OCI-M2 (cell line): Measurements from ENCODE around the gene TMEM89.

ENCODE experiments used
- DNase-seq: peaks from one replicate; lab custom pipeline; 2025; ENCODE audit not compliant: unreplicated experiment; lab: John Stamatoyannopoulos, UW

The TMEM89 gene

DNA sequence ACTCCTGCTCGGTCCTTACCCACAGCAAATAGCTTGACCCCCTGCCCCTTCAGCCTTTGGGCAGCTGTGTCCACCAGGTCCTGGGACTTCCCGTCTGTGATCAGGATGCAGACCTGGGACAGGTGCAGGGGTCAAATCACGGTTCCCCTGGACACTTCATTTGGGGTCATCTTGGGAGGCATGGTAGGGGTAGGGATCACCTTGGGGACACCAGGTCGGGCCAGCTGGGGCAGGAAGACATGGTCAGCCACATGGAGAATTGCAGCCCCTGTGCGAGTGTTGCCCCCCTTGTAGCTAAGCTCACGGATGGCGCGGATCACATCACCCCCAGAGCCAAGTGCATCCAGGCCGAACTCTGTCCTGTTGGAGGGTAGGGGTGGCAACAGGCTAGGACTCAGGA lies 28.2 kb downstream of the TMEM89 start:
- no peak for DNase-seq

DNA sequence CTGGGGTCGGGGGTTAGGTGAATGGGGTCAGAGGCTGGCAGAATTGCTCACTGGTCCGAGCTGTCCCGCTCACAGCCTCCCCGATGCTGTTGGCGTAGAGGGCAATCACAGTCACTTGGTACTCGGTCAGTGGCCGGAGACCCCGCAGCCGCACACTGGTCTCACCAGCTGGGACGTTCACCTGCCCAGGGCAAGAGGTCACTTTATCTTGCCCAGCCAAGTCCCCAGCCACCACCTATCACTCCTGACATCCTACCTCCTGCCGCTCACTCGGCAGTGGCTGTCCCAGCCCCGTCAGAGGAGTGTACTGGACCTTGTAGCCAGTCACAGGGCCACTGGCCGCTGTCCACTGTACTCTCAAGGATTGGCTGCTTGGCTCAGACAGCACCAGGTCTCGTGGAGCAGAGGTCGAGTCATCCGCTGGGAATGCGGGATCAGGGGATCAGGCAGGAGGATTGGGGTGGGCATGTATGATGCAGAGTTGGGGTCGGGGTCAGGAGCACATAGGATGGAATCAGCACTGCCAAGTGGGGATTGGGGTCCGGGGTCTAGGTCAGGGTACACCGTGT lies 29.0 kb downstream of the TMEM89 start:
- DNase-seq: no peak

DNA sequence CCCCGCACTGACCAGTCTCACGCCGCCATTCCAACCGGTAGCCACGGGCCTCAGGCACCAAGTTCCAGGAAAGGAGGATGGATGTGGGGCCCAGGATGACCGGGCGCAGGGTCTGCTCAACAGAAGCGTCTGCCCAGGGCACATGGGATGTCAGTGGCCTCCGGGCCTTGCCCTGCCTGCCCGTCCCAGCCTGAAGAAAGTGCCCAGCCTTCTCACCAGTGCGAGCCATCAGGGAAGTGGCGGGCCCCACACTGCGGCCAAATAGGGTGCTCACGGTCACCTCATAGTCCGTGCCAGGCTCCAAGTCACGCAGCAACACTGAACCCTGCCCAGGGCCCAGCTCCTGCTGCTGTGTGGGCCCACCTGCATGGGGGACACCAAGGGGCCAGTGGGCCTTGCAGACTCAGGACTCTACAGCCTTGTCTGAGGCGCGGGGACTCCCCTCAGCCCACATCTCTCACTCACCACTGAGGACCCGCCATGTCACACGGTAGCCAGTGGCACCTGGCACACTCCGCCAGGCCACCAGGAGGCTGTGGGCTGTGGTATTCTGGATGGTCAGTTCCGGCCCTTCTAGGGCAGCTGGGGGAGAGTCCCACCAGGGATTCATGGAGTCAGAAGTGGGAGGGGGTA lies 29.6 kb downstream of the TMEM89 start:
- DNase-seq: no peak

DNA sequence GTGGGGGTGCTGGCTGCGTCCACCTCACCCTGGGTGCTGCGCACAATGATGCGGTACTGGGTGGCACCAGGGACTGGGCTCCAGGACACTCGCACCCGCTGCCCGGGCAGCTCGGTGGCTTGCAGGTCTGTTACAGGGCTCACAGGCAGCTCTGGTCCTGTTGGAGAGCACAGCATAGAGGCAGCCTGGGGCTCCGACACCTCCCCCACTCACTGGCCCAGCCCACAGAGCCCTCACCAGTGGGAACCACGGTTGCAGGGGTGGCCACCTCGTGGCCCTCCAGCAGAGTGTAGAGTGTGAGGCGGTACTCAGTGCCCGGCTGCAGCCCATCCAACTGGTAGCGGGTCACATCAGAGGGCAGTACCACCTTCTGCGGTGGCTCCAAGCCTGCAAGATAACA lies 30.1 kb downstream of the TMEM89 start:
- DNase-seq: no peak

DNA sequence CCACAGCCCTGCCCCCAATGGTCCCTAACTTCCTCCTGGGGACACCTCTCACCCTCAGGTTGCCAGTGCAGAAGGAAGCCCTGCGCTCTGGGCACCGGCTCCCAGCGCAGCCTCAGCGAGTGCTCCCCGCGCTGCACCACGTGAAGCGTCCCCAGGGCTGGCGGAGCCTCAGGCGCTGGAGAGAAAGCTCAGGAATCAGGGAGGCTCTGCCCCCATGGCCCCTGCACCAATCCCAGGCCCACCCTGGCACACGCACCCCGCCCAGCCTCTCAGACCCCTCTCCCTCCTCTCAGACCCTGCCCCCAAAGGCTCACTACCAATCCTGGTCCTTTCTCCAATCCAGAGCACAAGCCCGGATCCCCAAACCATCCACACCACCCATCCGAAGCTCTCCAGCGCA lies 33.3 kb downstream of the TMEM89 start:
- DNase-seq: no peak

DNA sequence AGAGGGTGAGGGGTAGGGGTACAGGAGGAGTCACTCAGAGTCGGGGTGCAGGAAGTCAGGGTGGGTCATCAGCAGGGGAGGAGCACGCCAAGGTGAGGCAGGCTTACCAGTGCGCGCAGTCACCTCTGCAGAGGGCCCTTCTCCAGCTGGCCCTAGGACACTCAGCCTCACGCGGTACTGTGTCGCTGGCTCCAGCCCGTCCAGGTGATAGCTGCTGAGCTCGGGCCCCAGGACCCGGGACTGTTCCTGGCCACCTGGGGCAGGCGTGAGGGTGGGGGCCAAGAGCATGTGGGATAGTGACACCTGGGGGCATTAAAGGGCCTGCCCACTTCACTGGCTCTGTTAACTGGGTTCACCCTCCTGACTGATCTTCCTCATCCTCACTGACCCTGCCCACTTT lies 33.9 kb downstream of the TMEM89 start:
- no peak for DNase-seq

DNA sequence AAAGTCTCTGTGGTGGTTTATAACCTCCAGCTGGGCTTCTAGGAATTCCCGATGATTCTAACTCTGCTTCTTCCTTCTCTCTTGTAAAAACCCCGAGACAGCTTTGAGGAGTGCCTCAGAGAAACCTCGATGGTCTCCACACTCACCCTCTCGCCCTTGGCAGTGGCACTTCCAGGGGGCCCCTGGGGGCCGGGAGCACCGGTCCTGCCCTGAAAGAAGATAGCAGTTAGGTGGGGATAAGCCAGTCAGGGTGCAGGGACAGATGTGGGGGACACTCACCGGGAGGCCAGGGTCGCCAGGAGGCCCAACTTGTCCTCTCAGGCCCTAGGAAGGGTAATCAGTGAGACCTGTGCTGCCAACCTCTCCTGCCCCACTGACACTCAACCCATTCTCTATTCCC lies 36.2 kb downstream of the TMEM89 start:
- no peak for DNase-seq

DNA sequence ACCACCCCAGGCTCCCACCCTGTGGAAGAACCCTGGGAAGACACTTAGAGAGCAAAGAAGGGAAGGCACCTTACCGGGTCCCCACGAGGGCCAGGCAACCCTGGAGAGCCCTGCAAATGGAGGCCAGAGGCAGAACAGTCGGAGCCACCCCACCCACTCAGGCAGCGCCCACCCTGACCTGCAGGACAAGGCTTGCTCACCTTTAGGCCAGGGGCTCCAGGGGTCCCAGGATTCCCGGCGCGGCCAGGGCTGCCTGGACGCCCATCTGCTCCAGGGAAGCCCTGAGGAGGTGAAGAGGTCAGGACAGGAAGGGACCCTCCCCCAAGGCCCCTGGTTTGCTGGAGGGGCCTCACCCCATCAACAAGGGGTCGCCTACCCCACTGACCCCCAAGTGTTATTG lies 36.7 kb downstream of the TMEM89 start:
- DNase-seq: no peak

DNA sequence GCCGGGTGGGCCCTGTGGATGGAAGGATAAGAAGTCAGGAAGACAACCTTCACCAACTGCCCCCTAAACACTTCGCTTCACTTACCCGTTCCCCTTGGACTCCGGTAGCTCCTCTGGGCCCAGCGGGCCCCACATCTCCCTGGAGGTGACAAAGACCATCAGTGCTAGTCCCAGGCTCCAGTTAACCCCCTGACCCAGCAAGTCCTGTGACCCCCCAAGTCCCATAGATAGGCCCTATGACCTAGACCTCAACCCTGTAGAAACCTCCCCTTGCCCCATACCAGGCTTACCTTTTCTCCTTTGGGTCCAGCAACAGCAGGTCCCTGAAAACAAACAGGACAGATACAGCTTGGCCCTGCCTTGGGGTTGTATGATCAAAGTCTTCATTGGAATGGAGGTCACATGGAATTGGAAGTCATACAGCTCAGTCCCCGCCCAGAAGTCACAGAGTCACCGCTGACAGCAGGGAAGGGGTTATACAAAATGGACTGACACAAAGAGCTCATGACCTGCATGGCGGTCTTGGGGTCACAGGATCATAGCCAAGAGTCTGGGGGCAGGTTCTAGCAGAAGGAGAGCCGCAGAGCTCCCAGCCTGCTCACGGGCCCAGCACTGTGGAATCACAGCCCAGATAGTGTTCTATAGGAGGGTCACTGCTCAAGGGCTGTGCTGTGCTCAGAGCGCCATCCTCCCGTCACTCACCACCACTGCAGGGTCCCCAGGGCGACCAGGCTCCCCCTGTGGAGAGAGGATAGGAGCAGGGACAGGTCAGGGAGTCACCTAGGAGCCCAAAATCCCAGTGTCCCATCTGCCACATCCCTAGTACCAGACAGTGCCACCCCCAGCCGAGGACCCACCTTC lies 39.7 kb downstream of the TMEM89 start:
- no peak for DNase-seq

DNA sequence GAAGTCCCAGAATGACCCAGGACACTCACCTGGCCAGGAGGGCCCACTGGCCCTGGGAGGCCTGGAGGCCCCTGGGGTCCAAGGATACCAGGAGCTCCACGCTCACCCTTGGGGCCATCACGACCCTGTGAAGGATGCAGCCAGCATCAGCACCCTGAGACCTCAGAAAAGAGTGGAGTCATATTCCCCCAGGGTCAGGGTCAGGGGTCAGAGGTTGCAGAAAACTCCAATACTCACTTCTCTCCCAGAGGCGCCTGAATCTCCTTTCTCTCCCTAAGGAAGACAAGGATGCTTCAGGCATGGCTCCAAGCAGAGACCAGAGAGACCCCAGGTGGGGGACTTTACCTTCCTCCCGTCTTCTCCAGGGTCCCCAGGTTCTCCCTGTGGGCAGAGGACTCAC lies 44.9 kb downstream of the TMEM89 start:
- no peak for DNase-seq

DNA sequence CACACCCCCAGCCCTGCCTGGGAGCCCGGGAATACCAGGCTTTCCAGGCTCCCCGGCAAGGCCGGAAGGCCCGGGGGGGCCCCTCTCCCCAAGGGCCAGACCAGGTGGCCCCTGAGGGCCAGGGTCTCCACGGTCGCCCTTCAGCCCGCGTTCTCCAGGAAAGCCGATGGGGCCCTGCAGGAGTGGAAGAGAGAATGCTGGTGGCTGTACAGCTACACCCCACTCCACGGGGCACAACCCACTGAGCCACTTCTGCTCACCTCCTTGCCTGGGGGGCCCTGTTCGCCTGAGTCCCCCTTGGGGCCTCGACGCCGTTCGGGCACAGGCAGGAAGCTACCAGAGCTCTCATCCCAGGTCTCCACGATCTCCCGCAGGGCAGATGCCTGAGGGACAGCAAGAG lies 46.2 kb downstream of the TMEM89 start:
- no peak for DNase-seq

DNA sequence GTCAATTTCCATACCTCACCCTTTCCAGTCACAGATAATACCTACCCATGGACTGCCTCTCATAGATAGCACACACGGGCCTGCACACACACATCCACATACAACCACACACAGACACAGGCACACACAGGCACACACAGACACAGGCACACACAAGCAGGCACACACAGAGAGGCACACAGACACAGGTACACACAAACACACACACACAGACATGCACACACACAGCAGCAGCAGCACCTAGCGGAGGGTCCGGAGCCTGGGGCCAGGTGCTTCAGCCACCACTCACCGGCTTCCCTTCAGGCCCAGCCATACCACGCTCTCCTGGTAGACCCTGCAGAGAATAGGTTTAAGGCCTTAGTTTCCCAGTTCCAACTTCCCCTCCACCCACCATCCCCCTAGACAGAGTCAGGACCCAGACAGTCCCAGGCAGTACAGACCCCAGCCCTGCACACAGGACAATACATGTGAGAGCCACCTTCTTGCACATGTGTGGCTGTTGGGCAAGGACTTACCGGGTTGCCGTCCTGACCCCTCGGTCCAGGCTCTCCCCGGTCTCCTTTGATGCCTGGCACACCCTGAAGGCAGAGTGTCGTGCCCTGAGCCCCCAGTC lies 47.5 kb downstream of the TMEM89 start:
- DNase-seq: no peak

DNA sequence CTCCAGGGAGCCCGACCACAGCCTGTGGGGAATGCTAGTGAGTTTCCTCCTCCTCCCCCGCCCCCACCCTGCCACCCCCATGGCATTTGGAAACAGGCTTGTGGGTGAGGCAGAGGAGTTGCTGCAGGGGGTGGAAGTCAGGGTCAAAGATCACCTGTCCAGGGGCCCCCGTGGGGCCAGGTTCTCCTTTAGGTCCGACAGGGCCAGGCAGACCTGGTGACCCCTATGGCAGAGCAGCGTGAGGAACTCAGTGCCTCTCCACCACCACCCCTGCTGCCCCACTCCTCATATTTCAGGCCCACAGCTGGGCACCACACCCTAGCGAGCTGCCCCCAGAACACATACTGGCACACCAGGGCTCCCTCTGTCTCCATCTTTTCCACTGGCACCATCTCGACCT lies 49.1 kb downstream of the TMEM89 start:
- no peak for DNase-seq

DNA sequence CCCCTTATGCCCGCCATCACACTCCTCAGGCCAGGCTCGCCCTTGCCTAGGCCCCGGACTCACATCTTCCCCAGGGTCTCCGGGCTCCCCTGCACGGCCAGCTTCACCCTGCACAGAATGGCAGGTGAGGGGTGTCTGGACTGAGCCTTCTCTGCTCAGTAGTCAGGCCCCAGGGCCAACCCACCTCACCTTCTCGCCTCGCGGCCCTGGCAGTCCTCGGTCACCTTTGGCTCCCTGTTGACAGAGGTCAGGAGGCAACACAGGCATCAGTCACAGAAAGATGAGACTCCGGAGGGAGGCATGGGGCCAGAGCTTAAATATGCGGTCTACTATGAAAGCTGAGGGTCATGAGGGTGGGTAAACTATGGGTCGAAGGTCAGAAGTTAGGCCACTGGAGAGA lies 49.6 kb downstream of the TMEM89 start:
- no peak for DNase-seq
